ENCODE measurements around the gene PDZD2. TPM values are rescaled to one million over a fixed set of nuclear protein-coding genes. Genes with fewer than 3 reads are reported as not detected.
"Not testable (repeated sequence)": the region's sequence is repeated elsewhere in the genome, so short reads cannot be mapped to it uniquely, and the experiment has no call there.

The PDZD2 gene
- polyA plus RNA-seq, 3 donors = 0.10 TPM; not detected in 2

- Histone ChIP-seq H3K36me3 (replicated peaks in 1 of 2; ENCODE audit: control insufficient read depth in 1 of 2, insufficient read depth in 2 of 2, low read length in 2 of 2) (no peaks in the 10 kb centered on the region), H3K9ac (ENCODE audit: insufficient read depth, low read length, poor library complexity, severe bottlenecking) (no peak overlapping the region), H4K20me1 (ENCODE audit: insufficient read depth, low read length) (no peaks in the 10 kb centered on the region), H3K9me3 (replicated peaks in 1 of 2; ENCODE audit: control insufficient read depth in 1 of 2, insufficient read depth in 1 of 2, low read length in 2 of 2) (no peaks in the 10 kb centered on the region), H3K4me2 (replicated peaks; ENCODE audit: extremely low read depth, low read length, poor library complexity, severe bottlenecking) (no peak overlapping the region), H3K27me3 (ENCODE audit: control insufficient read depth in 2 of 2, insufficient read depth in 2 of 2, low read length in 2 of 2) (no peaks in the 10 kb centered on the region), H2AFZ (ENCODE audit: insufficient read depth, low read depth, low read length, poor library complexity, severe bottlenecking) (no peak overlapping the region), H3K4me3 (replicated peaks in 1 of 3; ENCODE audit: low read depth in 2 of 3, low read length in 3 of 3) (no peak overlapping the region), H3K27ac (ENCODE audit: low read depth in 1 of 2, low read length in 2 of 2) (no peak overlapping the region), H3K4me1 (ENCODE audit: control insufficient read depth in 1 of 2, insufficient read depth in 2 of 2, low read length in 2 of 2) (no peaks in the 10 kb centered on the region), H3K79me2 (ENCODE audit: insufficient read depth, low read length) (no peaks in the 10 kb centered on the region)
- Mint-ChIP-seq H3K27me3 (ENCODE audit: low read depth in 3 of 3) (peaks cover 0 to 1% (median 0%) of the 10 kb centered on the region in 3 donors), H3K4me3 (no peak overlapping the region), H3K27ac (no peak overlapping the region), H3K36me3 (no peaks in the 10 kb centered on the region), H3K4me1 (no peaks in the 10 kb centered on the region), H3K9me3 (peaks cover 0 to 22% (median 5%) of the 10 kb centered on the region in 7 donors)
- WGBS (ENCODE audit: insufficient coverage) = 83% methylated on average over 4 of the region's 6 CpGs
- intact Hi-C loops (cut with micrococcal nuclease) = no loop called here
- TF ChIP-seq CTCF (IDR thresholded peaks at IDR 0.05) = no peak
- no peak for DNase-seq
Observed at GRCh38 chr5:31688515-31689092, 49.7 kb downstream of the PDZD2 start.

- H3K36me3 ChIP-seq (replicated peaks in 1 of 2; ENCODE audit: control insufficient read depth in 1 of 2, insufficient read depth in 2 of 2, low read length in 2 of 2); H3K27me3 Mint-ChIP-seq (ENCODE audit: low read depth in 3 of 3); DNase-seq; H3K4me2 ChIP-seq (replicated peaks; ENCODE audit: extremely low read depth, low read length, poor library complexity, severe bottlenecking); H3K79me2 ChIP-seq (ENCODE audit: insufficient read depth, low read length); H3K4me1 Mint-ChIP-seq; H4K20me1 ChIP-seq (ENCODE audit: insufficient read depth, low read length); H2AFZ ChIP-seq (ENCODE audit: insufficient read depth, low read depth, low read length, poor library complexity, severe bottlenecking); H3K4me3 Mint-ChIP-seq; intact Hi-C loops (cut with micrococcal nuclease); H3K4me1 ChIP-seq (ENCODE audit: control insufficient read depth in 1 of 2, insufficient read depth in 2 of 2, low read length in 2 of 2); H3K27me3 ChIP-seq (ENCODE audit: control insufficient read depth in 2 of 2, insufficient read depth in 2 of 2, low read length in 2 of 2); H3K36me3 Mint-ChIP-seq; H3K9ac ChIP-seq (ENCODE audit: insufficient read depth, low read length, poor library complexity, severe bottlenecking); H3K27ac ChIP-seq (ENCODE audit: low read depth in 1 of 2, low read length in 2 of 2); H3K27ac Mint-ChIP-seq; H3K9me3 ChIP-seq (replicated peaks in 1 of 2; ENCODE audit: control insufficient read depth in 1 of 2, insufficient read depth in 1 of 2, low read length in 2 of 2); H3K4me3 ChIP-seq (replicated peaks in 1 of 3; ENCODE audit: low read depth in 2 of 3, low read length in 3 of 3): not testable (repeated sequence)
- peaks cover 0 to 18% (median 5%) of the 10 kb centered on the region in 7 donors for H3K9me3 Mint-ChIP-seq
- WGBS (ENCODE audit: insufficient coverage) = 100% methylated on average over 1 of the region's 6 CpGs
Observed at GRCh38 chr5:31691408-31691807, 52.5 kb downstream of the PDZD2 start.

All from CD14-positive monocyte (primary cell).